HG02623 (cell line): ENCODE measurements around the gene SUCNR1.

Experiments used
- ATAC-seq: cut with Tn5 transposase; IDR thresholded peaks from one replicate; pipeline ENCODE4 v1.9.1; 2021; ENCODE audit warnings: moderate library complexity; ENCODE audit not compliant: unreplicated experiment

SUCNR1 gene

GRCh38 chr3:151933234-151933853 is 59.9 kb downstream of the SUCNR1 start:
- no peak for ATAC-seq
